ACC112 (cell line): ENCODE data around the gene TMPO.

Experiments
- H2AFZ ChIP-seq: fragments of 200-600 bp; sonication (generic); one replicate; pipeline ENCODE4 v1.6.0; 2017; ENCODE audit warnings: antibody characterized with exemption, low read length; ENCODE audit not compliant: unreplicated experiment
- H3K27ac ChIP-seq: fragments of 200-600 bp; sonication (generic); 2 replicates; pipeline ENCODE4 v1.5.1; 2014; ENCODE audit warnings: low read depth, mild to moderate bottlenecking, antibody characterized with exemption, low read length, moderate library complexity
- H3K27me3 ChIP-seq: fragments of 200-600 bp; sonication (generic); 2 replicates; pipeline ENCODE4 v1.6.1; 2014; ENCODE audit warnings: mild to moderate bottlenecking, antibody characterized with exemption, low read length, moderate library complexity, mixed read lengths; ENCODE audit not compliant: insufficient read depth
- H3K36me3 ChIP-seq: fragments of 200-600 bp; sonication (generic); 2 replicates; pipeline ENCODE4 v1.6.1; 2016; ENCODE audit warnings: mild to moderate bottlenecking, antibody characterized with exemption, low read length, moderate library complexity, mixed read lengths; ENCODE audit not compliant: insufficient read depth
- H3K4me1 ChIP-seq: fragments of 200-600 bp; sonication (generic); one replicate; pipeline ENCODE4 v1.6.1; 2016; ENCODE audit warnings: low read length, mixed read lengths; ENCODE audit not compliant: insufficient read depth, unreplicated experiment, control insufficient read depth
- H3K4me3 ChIP-seq: fragments of 200-600 bp; sonication (generic); 2 replicates; pipeline ENCODE4 v1.5.1; 2014; ENCODE audit warnings: mild to moderate bottlenecking, low read depth, low read length
- H3K79me2 ChIP-seq: fragments of 200-600 bp; sonication (generic); one replicate; pipeline ENCODE4 v1.6.0; 2016; ENCODE audit warnings: low read length; ENCODE audit not compliant: control insufficient read depth, unreplicated experiment, insufficient read depth

TMPO gene

GRCh38 chr12:98515287-98516110, at the start of gene TMPO:
Gene TMPO (plus strand): TSS chr12:98515590. CDS start chr12:98515868, 278 bp downstream.
- H3K4me3 ChIP-seq: peak within 1 kb of the TSS; percentile 91
- no peaks in the 10 kb centered on the region for H3K36me3 ChIP-seq
- H3K79me2 ChIP-seq: peaks cover 67% of the 10 kb centered on the region
- no peaks in the 10 kb centered on the region for H3K27me3 ChIP-seq
- H3K27ac ChIP-seq: peak within 1 kb of the TSS; percentile 85
- peak within 1 kb of the TSS; percentile 88 for H2AFZ ChIP-seq
- H3K4me1 ChIP-seq: peaks cover 16% of the 10 kb centered on the region

- Histone ChIP-seq H3K27me3 (no peaks in the 10 kb centered on the region), H3K36me3 (no peaks in the 10 kb centered on the region), H2AFZ (no peak overlapping the region), H3K4me3 (no peak overlapping the region), H3K4me1 (peaks cover 31% of the 10 kb centered on the region), H3K79me2 (no peaks in the 10 kb centered on the region), H3K27ac (peak overlapping the region; percentile 27; the same call in 1 of the 2 replicates)
Observed at GRCh38 chr12:98465950-98466602, 49.3 kb upstream of the TMPO start.

GRCh38 chr12:98466640-98467400, 48.6 kb upstream of the TMPO start:
- Histone ChIP-seq H3K4me3 (no peak overlapping the region), H3K27ac (peak overlapping the region; percentile 27; the same call in 1 of the 2 replicates), H3K36me3 (no peaks in the 10 kb centered on the region), H3K27me3 (no peaks in the 10 kb centered on the region), H3K79me2 (no peaks in the 10 kb centered on the region), H2AFZ (no peak overlapping the region), H3K4me1 (peaks cover 31% of the 10 kb centered on the region)

- Histone ChIP-seq H3K79me2 (no peaks in the 10 kb centered on the region), H3K27me3 (no peaks in the 10 kb centered on the region), H3K4me3 (no peak overlapping the region), H2AFZ (no peak overlapping the region), H3K4me1 (peaks cover 26% of the 10 kb centered on the region), H3K36me3 (no peaks in the 10 kb centered on the region), H3K27ac (no peak overlapping the region)
Observed at GRCh38 chr12:98469109-98469508, 46.3 kb upstream of the TMPO start.

- peaks cover 23% of the 10 kb centered on the region for H3K4me1 ChIP-seq
- H3K27me3 ChIP-seq: no peaks in the 10 kb centered on the region
- no peak overlapping the region for H3K27ac ChIP-seq
- H3K4me3 ChIP-seq: no peak overlapping the region
- no peaks in the 10 kb centered on the region for H3K36me3 ChIP-seq
- H3K79me2 ChIP-seq: no peaks in the 10 kb centered on the region
- no peak overlapping the region for H2AFZ ChIP-seq
Observed at GRCh38 chr12:98470469-98471082, 44.8 kb upstream of the TMPO start.

GRCh38 chr12:98471085-98471484, 44.3 kb upstream of the TMPO start:
- H2AFZ ChIP-seq: no peak overlapping the region
- H3K4me1 ChIP-seq: peaks cover 23% of the 10 kb centered on the region
- H3K36me3 ChIP-seq: no peaks in the 10 kb centered on the region
- no peaks in the 10 kb centered on the region for H3K27me3 ChIP-seq
- no peak overlapping the region for H3K4me3 ChIP-seq
- H3K27ac ChIP-seq: no peak overlapping the region
- no peaks in the 10 kb centered on the region for H3K79me2 ChIP-seq

GRCh38 chr12:98475565-98475908, 39.9 kb upstream of the TMPO start:
- Histone ChIP-seq H2AFZ (peak overlapping the region; percentile 88), H3K4me1 (peaks cover 17% of the 10 kb centered on the region), H3K27me3 (no peaks in the 10 kb centered on the region), H3K4me3 (peak overlapping the region; percentile 24; the same call in 1 of the 2 replicates), H3K36me3 (no peaks in the 10 kb centered on the region), H3K27ac (peak overlapping the region; percentile 82), H3K79me2 (no peaks in the 10 kb centered on the region)

GRCh38 chr12:98478606-98479005, 36.8 kb upstream of the TMPO start:
- H3K27ac ChIP-seq: no peak overlapping the region
- no peak overlapping the region for H2AFZ ChIP-seq
- H3K4me1 ChIP-seq: peaks cover 17% of the 10 kb centered on the region
- no peaks in the 10 kb centered on the region for H3K36me3 ChIP-seq
- no peaks in the 10 kb centered on the region for H3K79me2 ChIP-seq
- H3K4me3 ChIP-seq: no peak overlapping the region
- no peaks in the 10 kb centered on the region for H3K27me3 ChIP-seq

GRCh38 chr12:98483621-98484503, 31.5 kb upstream of the TMPO start:
- Histone ChIP-seq H3K27ac (no peak overlapping the region), H3K27me3 (no peaks in the 10 kb centered on the region), H2AFZ (no peak overlapping the region), H3K4me3 (no peak overlapping the region), H3K79me2 (no peaks in the 10 kb centered on the region), H3K4me1 (no peaks in the 10 kb centered on the region), H3K36me3 (no peaks in the 10 kb centered on the region)
